HEK293T (cell line): ENCODE results near the gene FAU.

ENCODE experiments used
- ARNT ChIP-seq: fragments of 450-650 bp; IDR thresholded peaks from 2 replicates; pipeline ENCODE4 v1.6.1; 2017; ENCODE audit warnings: mild to moderate bottlenecking
- BHLHE40 ChIP-seq: fragments of 450-650 bp; IDR thresholded peaks from 2 replicates; pipeline ENCODE4 v1.6.1; 2016; ENCODE audit warnings: mild to moderate bottlenecking, moderate library complexity, borderline replicate concordance
- ELF4 ChIP-seq: fragments of 450-650 bp; IDR thresholded peaks from 2 replicates; pipeline ENCODE4 v1.6.1; 2017; ENCODE audit warnings: antibody characterized with exemption
- FOXA1 ChIP-seq: fragments of 450-650 bp; IDR thresholded peaks from 2 replicates; pipeline ENCODE4 v1.6.1; 2016; ENCODE audit warnings: mild to moderate bottlenecking
- FOXK2 ChIP-seq: fragments of 450-650 bp; IDR thresholded peaks from 2 replicates; pipeline ENCODE4 v1.6.1; 2016; ENCODE audit warnings: mild to moderate bottlenecking
- LEF1 ChIP-seq: fragments of 450-650 bp; IDR thresholded peaks from 2 replicates; pipeline ENCODE4 v1.6.1; 2017; ENCODE audit warnings: mild to moderate bottlenecking, borderline replicate concordance
- PKNOX1 ChIP-seq: fragments of 450-650 bp; IDR thresholded peaks from 2 replicates; pipeline ENCODE4 v1.6.1; 2016
- SP1 ChIP-seq: fragments of 450-650 bp; IDR thresholded peaks from 2 replicates; pipeline ENCODE4 v1.6.1; 2017
- SUZ12 ChIP-seq: fragments of 450-650 bp; IDR thresholded peaks from 2 replicates; pipeline ENCODE4 v1.6.1; 2016; ENCODE audit warnings: mild to moderate bottlenecking
- TARDBP ChIP-seq: fragments of 450-650 bp; IDR thresholded peaks from 2 replicates; pipeline ENCODE4 v1.6.1; 2016

GRCh38 chr11:65110354-65110861 is 11.5 kb downstream of the FAU start:
- no peak for TF ChIP-seq PKNOX1
- no peak for TF ChIP-seq SP1
- no peak for TF ChIP-seq FOXK2
- TF ChIP-seq BHLHE40, result no peak
- no peak for TF ChIP-seq TARDBP
- no peak for TF ChIP-seq ARNT
- TF ChIP-seq ELF4, result no peak
- no peak for TF ChIP-seq SUZ12
- no peak for TF ChIP-seq FOXA1
- TF ChIP-seq LEF1, result no peak
